ENCODE results near the gene MRPL28. TPM values are rescaled to one million over a fixed set of nuclear protein-coding genes. Genes with fewer than 3 reads are reported as not detected.
"Not testable (repeated sequence)": the region's sequence is repeated elsewhere in the genome, so short reads cannot be mapped to it uniquely, and the experiment has no call there.

Gene MRPL28
- total and polyA plus RNA-seq, 7 experiments from 2014 or later, result 21.9 to 86.2 (median 31.4) TPM

GRCh38 chr16:363110-363765 is 7.1 kb downstream of the MRPL28 start:
- peaks cover 0 to 10% (median 6%) of the 10 kb centered on the region in 7 donors for H3K4me1 Mint-ChIP-seq
- no peak overlapping the region for H3K4me3 Mint-ChIP-seq
- H3K27ac Mint-ChIP-seq, result peak overlapping the region in 1 of 9 donors; percentile 24

GRCh38 chr16:362702-362999 is 7.7 kb downstream of the MRPL28 start:
- H3K4me3 Mint-ChIP-seq; H3K27ac ChIP-seq (ENCODE audit: low read depth, low read length); H3K4me1 ChIP-seq (ENCODE audit: control insufficient read depth in 2 of 2, insufficient read depth in 2 of 2, low read length in 2 of 2); H3K27me3 ChIP-seq (ENCODE audit: control insufficient read depth in 2 of 2, insufficient read depth in 2 of 2, low read length in 2 of 2); H3K27me3 Mint-ChIP-seq; ATAC-seq; H3K9me3 ChIP-seq (ENCODE audit: control insufficient read depth in 2 of 3, low read length in 3 of 3); H3K27ac Mint-ChIP-seq; H3K36me3 Mint-ChIP-seq; H3K9me3 Mint-ChIP-seq; H3K4me1 Mint-ChIP-seq; H3K4me3 ChIP-seq (ENCODE audit: low read length); DNase-seq: not testable (repeated sequence)
- H3K36me3 ChIP-seq (ENCODE audit: control insufficient read depth in 2 of 3, insufficient read depth in 3 of 3, low read length in 3 of 3), result peaks cover 0 to 15% (median 0%) of the 10 kb centered on the region in 3 experiments
- POLR2A ChIA-PET, result interaction anchor here (1.3 to 2.2 kb wide), 6 partner anchors 16 to 255 kb away, joined by 3 to 10 read pairs (median 4); partner anchors contain the start of gene FAM234A
- intact Hi-C loops (cut with micrococcal nuclease), result loop anchor here (1.0 to 2.0 kb wide), 7 partner anchors 9 to 297 kb away; partner anchors contain the start of gene HBQ1 (in 2 of the 2)
- CTCF ChIA-PET, result interaction anchor here (0.6 to 2.5 kb wide), 9 partner anchors 14 to 297 kb away, joined by 3 to 35 read pairs (median 6); no protein-coding TSS in a partner anchor

More at GRCh38 chr16:363110-363765, 7.1 kb downstream of the MRPL28 start:
- ChIA-PET CTCF (interaction anchor here (0.8 to 2.5 kb wide), 4 partner anchors 17 to 297 kb away, joined by 4 to 35 read pairs (median 14); no protein-coding TSS in a partner anchor), POLR2A (interaction anchor here (1.5 to 2.2 kb wide), 4 partner anchors 16 to 256 kb away, joined by 3 to 10 read pairs (median 6); partner anchors contain the start of gene FAM234A)
- Histone ChIP-seq H3K36me3 (ENCODE audit: control insufficient read depth in 2 of 3, insufficient read depth in 3 of 3, low read length in 3 of 3) (peaks cover 0 to 21% (median 0%) of the 10 kb centered on the region in 3 experiments), H3K4me3 (ENCODE audit: low read length) (no peak overlapping the region), H3K4me1 (ENCODE audit: control insufficient read depth in 2 of 2, insufficient read depth in 2 of 2, low read length in 2 of 2) (no peaks in the 10 kb centered on the region), H3K27me3 (ENCODE audit: control insufficient read depth in 2 of 2, insufficient read depth in 2 of 2, low read length in 2 of 2) (no peaks in the 10 kb centered on the region), H3K9me3 (ENCODE audit: control insufficient read depth in 2 of 3, low read length in 3 of 3) (no peaks in the 10 kb centered on the region), H3K27ac (ENCODE audit: low read depth, low read length) (no peak overlapping the region)
- Mint-ChIP-seq H3K27me3 (peaks cover 0 to 4% (median 0%) of the 10 kb centered on the region in 5 donors), H3K9me3 (no peaks in the 10 kb centered on the region), H3K36me3 (peaks cover 0 to 7% (median 3%) of the 10 kb centered on the region in 5 donors)
- DNase-seq (no peak), ATAC-seq (no peak)
- intact Hi-C loops (cut with micrococcal nuclease), result loop anchor here in 1 of 2 donors (2.0 kb wide), 1 partner anchor 182 kb away; the partner anchor contains the start of gene HBQ1

GRCh38 chr16:361872-362701 is 8.3 kb downstream of the MRPL28 start:
- peaks cover 0 to 9% (median 0%) of the 10 kb centered on the region in 3 experiments for H3K36me3 ChIP-seq (ENCODE audit: control insufficient read depth in 2 of 3, insufficient read depth in 3 of 3, low read length in 3 of 3)
- ATAC-seq (peak; percentile 92), DNase-seq (peak; percentile 43 to 74 (median 70))
- peaks cover 0 to 4% (median 0%) of the 10 kb centered on the region in 5 donors for H3K27me3 Mint-ChIP-seq
- no peak overlapping the region for H3K4me3 ChIP-seq (ENCODE audit: low read length)
- H3K4me1 Mint-ChIP-seq, result peaks cover 0 to 12% (median 6%) of the 10 kb centered on the region in 7 donors
- intact Hi-C loops (cut with micrococcal nuclease), result loop anchor here (1.0 to 2.0 kb wide), 7 partner anchors 9 to 297 kb away; partner anchors contain the start of gene HBQ1 (in 2 of the 2)
- H3K4me3 Mint-ChIP-seq, result peak overlapping the region in 8 of 10 donors; percentile 12 to 77 (median 54)
- H3K4me1 ChIP-seq (ENCODE audit: control insufficient read depth in 2 of 2, insufficient read depth in 2 of 2, low read length in 2 of 2), result no peaks in the 10 kb centered on the region
- ChIA-PET POLR2A (interaction anchor here (0.5 to 2.2 kb wide), 7 partner anchors 17 to 255 kb away, joined by 3 to 10 read pairs (median 3); partner anchors contain the start of gene FAM234A), CTCF (interaction anchor here (0.6 to 2.5 kb wide), 13 partner anchors 9 to 296 kb away, joined by 3 to 35 read pairs (median 4); partner anchors contain the start of gene LUC7L)
- no peaks in the 10 kb centered on the region for H3K9me3 ChIP-seq (ENCODE audit: control insufficient read depth in 2 of 3, low read length in 3 of 3)
- no peaks in the 10 kb centered on the region for H3K9me3 Mint-ChIP-seq
- no peaks in the 10 kb centered on the region for H3K27me3 ChIP-seq (ENCODE audit: control insufficient read depth in 2 of 2, insufficient read depth in 2 of 2, low read length in 2 of 2)
- H3K36me3 Mint-ChIP-seq, result peaks cover 0 to 6% (median 1%) of the 10 kb centered on the region in 5 donors
- H3K27ac Mint-ChIP-seq, result peak overlapping the region in 7 of 9 donors; percentile 32 to 84 (median 69)
- no peak overlapping the region for H3K27ac ChIP-seq (ENCODE audit: low read depth, low read length)

- Histone ChIP-seq H3K9me3 (ENCODE audit: control insufficient read depth in 2 of 3, low read length in 3 of 3) (no peaks in the 10 kb centered on the region), H3K4me3 (ENCODE audit: low read length) (no peak overlapping the region), H3K27me3 (ENCODE audit: control insufficient read depth in 2 of 2, insufficient read depth in 2 of 2, low read length in 2 of 2) (no peaks in the 10 kb centered on the region), H3K27ac (ENCODE audit: low read depth, low read length) (no peak overlapping the region), H3K36me3 (ENCODE audit: control insufficient read depth in 2 of 3, insufficient read depth in 3 of 3, low read length in 3 of 3) (peaks cover 0 to 3% (median 0%) of the 10 kb centered on the region in 3 experiments), H3K4me1 (ENCODE audit: control insufficient read depth in 2 of 2, insufficient read depth in 2 of 2, low read length in 2 of 2) (peaks cover 3 to 5% of the 10 kb centered on the region in 2 donors)
- no peak overlapping the region for H3K4me3 Mint-ChIP-seq
- ATAC-seq, result no peak
- H3K36me3 Mint-ChIP-seq, result no peaks in the 10 kb centered on the region
- POLR2A ChIA-PET, result interaction anchor here (1.3 to 2.2 kb wide), 4 partner anchors 19 to 254 kb away, joined by 3 to 10 read pairs (median 6); no protein-coding TSS in a partner anchor
- CTCF ChIA-PET, result interaction anchor here (0.6 to 2.5 kb wide), 9 partner anchors 10 to 295 kb away, joined by 3 to 35 read pairs (median 6); partner anchors contain the start of gene LUC7L
- H3K27me3 Mint-ChIP-seq, result peaks cover 0 to 4% (median 0%) of the 10 kb centered on the region in 5 donors
- no peak overlapping the region for H3K27ac Mint-ChIP-seq
- no peak for DNase-seq
- intact Hi-C loops (cut with micrococcal nuclease), result no loop called here
- peaks cover 0 to 15% (median 6%) of the 10 kb centered on the region in 7 donors for H3K4me1 Mint-ChIP-seq
- no peaks in the 10 kb centered on the region for H3K9me3 Mint-ChIP-seq
Observed at GRCh38 chr16:361341-361871, 8.9 kb downstream of the MRPL28 start.

GRCh38 chr16:360698-361336 is 9.5 kb downstream of the MRPL28 start:
- H3K9me3 ChIP-seq (ENCODE audit: control insufficient read depth in 2 of 3, low read length in 3 of 3), result no peaks in the 10 kb centered on the region
- no peaks in the 10 kb centered on the region for H3K9me3 Mint-ChIP-seq
- H3K4me3 Mint-ChIP-seq, result no peak overlapping the region
- H3K27me3 Mint-ChIP-seq, result peaks cover 0 to 4% (median 0%) of the 10 kb centered on the region in 5 donors
- H3K27ac Mint-ChIP-seq, result peak overlapping the region in 1 of 9 donors; percentile 62
- no peak overlapping the region for H3K27ac ChIP-seq (ENCODE audit: low read depth, low read length)
- no peaks in the 10 kb centered on the region for H3K36me3 ChIP-seq (ENCODE audit: control insufficient read depth in 2 of 3, insufficient read depth in 3 of 3, low read length in 3 of 3)
- intact Hi-C loops (cut with micrococcal nuclease), result no loop called here
- POLR2A ChIA-PET, result interaction anchor here (1.5 to 2.2 kb wide), 2 partner anchors 20 to 254 kb away, joined by 3 to 10 read pairs; no protein-coding TSS in a partner anchor
- H3K4me3 ChIP-seq (ENCODE audit: low read length), result no peak overlapping the region
- no peak for DNase-seq
- H3K27me3 ChIP-seq (ENCODE audit: control insufficient read depth in 2 of 2, insufficient read depth in 2 of 2, low read length in 2 of 2), result no peaks in the 10 kb centered on the region
- peaks cover 0 to 17% (median 6%) of the 10 kb centered on the region in 7 donors for H3K4me1 Mint-ChIP-seq
- ATAC-seq, result no peak
- H3K4me1 ChIP-seq (ENCODE audit: control insufficient read depth in 2 of 2, insufficient read depth in 2 of 2, low read length in 2 of 2), result peaks cover 5 to 10% of the 10 kb centered on the region in 2 donors
- no peaks in the 10 kb centered on the region for H3K36me3 Mint-ChIP-seq
- CTCF ChIA-PET, result interaction anchor here (0.8 to 2.5 kb wide), 5 partner anchors 19 to 295 kb away, joined by 3 to 35 read pairs (median 10); no protein-coding TSS in a partner anchor
